HG03571 (cell line): ENCODE data around the gene ARNT2.

Source experiments
- ATAC-seq: cut with Tn5 transposase; IDR thresholded peaks from one replicate; pipeline ENCODE4 v1.9.1; 2021; ENCODE audit not compliant: unreplicated experiment

Gene ARNT2

DNA sequence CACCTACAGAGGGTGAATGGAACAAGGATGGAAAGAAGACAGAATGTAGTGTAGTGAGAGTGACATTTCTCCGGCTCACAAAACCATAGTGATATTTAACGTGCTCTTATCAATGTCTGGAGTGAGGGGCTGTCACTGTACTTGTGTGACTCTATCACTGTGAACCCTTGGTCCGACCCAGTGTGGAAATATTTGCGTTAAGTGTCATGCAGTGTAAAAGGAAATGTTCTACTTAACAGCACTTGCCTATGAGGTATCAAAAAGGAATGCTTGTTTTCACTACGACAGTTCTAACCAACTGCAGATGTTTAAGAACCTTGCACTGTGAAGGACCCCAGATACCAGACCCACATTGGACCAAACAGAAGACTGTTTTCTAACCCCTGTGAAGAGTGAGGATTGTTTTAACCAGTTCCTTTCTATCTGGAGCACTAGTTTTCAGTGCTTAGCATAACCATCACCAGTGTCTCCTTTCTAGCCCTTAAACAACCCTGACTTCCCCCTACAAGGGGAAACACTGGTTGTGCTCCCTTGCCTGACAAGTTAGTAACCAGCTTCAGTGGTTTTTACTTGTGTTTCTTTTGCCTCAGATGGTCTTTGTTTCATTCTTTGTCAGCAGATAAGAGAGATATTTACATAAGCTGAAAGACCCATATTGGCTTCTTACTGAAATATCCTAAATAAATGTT is 146.2 kb downstream of the ARNT2 start:
- ATAC-seq, result no peak

DNA sequence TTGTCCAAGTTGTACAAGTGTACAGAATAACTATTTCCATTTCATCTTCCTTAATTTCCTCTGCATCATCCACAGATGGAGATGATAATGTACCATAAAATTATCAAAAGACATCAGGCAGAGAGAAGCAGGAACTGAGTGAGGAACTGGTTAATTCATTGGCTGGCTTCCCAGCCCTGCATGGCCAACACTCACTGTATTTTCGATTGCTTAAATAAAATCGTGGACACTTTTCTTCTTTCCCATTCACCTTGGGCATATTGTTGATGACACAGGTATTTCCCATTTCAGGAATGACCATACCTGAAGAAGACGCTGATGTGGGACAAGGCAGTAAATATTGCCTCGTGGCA is 146.7 kb downstream of the ARNT2 start:
- ATAC-seq, result no peak

DNA sequence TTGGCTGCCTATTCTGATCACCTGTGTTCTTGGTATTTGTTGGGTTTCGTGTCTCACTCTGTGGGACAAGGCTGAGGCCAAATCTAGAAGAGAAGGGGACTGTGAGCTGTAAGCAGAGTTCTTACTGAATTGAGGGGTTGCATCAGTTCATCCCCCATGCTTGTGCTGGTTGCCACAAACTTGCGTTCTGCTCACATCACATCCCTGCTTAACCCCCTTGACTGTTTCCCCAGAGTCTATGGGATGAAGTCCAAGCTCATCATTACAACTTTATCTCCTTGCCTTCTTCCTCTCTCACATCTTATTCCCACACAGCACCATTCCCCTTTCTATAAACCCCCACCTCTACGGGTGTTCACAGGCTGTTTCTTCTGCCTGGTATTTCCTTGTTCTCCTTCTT is 147.2 kb downstream of the ARNT2 start:
- no peak for ATAC-seq

DNA sequence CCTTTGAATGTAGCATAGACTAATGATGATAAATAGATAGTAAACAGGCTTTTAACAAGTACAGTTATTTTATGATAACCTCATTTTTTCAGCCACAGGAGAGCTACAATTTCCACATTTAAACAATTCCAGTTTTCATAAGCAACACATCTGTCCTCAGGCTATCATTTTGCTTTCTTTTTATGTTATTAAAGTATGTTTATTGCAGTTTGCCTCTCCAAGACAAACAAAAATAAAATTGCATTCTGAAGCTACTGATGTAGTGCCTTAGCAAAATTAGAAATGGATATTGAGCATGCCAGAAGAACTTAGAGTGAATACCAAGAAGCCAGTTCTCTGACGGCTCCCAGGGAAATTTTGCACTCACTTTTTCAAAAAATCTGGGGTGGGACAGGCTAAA is 150.4 kb downstream of the ARNT2 start:
- no peak for ATAC-seq

DNA sequence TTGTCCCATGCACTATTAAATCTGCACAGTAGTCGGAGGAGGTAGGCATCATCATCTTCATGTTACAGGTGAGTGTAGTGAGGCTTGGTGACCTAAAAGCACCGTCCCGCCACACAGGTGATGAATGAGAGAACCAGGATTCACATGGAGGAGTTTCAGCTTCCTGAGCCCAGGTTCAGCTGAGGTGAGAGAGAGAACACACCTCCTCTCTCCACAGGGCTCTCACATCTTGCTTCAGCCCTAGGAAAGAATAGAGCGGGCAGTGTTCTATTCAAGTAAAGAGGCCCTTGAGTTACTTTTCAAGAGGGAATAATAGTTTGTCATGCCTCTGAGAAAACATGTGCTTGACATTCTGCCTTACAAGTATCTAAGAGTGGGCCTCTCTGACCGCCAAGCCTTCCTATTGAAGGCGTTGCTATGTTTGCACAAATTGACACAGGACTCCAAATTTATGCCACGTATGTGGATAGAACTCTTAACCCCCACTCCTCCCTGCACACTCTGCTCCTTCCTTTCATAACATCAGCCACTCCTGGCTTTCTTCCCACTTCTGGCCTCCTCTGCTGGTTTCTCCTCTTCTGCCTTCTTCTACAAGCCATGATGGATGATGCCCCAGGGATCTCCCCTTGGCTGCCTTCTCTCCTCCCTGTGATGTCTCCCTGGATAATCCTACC is 152.6 kb downstream of the ARNT2 start:
- ATAC-seq, result no peak

- no peak for ATAC-seq
These were observed 153.5 kb downstream of the ARNT2 start for GRCh38 chr15:80557441-80558234.

GRCh38 chr15:80558631-80559319 is 154.6 kb downstream of the ARNT2 start:
- ATAC-seq, result no peak

- ATAC-seq, result no peak
These were observed 155.1 kb downstream of the ARNT2 start for GRCh38 chr15:80559320-80559693.

GRCh38 chr15:80559761-80560160 is 155.6 kb downstream of the ARNT2 start:
- no peak for ATAC-seq

- no peak for ATAC-seq
These were observed 156.6 kb downstream of the ARNT2 start for GRCh38 chr15:80560601-80561400.

DNA sequence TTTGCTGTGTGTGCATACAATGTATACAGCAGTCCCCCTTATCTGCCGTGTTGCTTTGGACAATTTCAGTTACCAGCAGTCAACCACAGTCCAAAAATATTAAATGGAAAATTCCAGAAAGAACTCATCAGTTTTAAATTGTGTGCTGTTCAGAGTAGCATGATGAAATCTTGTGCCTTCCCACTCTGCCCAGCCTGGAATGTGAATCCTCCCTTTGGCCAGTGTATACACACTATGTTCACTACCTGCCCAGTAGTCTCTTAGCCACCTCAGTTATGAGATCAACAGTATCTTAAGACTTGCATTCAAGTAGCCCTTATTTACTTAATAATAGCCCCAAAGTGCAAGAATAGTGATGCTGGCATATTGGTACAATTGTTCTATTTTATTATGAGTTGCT is 157.3 kb downstream of the ARNT2 start:
- no peak for ATAC-seq

DNA sequence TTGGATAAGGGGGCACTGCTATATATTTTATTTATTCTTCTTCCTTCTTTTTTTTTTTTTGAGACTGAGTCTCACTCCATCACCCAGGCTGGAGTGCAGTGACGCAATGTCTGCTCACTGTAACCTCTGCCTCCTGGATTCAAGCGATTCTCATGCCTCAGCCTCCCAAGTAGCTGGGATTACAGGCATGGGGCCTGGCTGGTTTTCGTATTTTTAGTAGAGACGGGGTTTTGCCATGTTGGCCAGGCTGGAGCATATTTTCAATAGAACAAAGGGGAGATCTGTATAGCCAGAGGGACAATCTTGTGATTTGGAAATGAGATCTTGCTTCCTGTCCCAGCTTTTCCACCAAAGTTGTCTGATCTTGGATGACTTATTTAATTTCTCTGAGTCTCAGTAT is 157.9 kb downstream of the ARNT2 start:
- no peak for ATAC-seq

DNA sequence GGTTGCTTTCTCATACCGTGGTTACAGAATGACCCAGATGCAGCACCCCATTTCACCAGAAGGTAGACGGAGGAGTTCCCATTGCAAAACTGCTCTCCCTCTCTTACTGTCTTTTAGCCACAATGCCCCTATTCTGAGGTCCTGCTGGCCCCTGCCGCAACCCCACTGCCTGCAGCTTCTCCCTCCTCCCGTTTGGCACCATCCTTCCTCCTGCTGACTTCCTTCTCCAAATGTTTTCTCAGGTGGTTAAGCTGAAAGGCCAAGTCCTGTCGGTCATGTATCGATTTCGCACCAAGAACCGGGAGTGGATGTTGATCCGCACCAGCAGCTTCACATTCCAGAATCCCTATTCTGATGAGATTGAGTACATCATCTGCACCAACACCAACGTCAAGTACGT is 158.7 kb downstream of the ARNT2 start:
- no peak for ATAC-seq

DNA sequence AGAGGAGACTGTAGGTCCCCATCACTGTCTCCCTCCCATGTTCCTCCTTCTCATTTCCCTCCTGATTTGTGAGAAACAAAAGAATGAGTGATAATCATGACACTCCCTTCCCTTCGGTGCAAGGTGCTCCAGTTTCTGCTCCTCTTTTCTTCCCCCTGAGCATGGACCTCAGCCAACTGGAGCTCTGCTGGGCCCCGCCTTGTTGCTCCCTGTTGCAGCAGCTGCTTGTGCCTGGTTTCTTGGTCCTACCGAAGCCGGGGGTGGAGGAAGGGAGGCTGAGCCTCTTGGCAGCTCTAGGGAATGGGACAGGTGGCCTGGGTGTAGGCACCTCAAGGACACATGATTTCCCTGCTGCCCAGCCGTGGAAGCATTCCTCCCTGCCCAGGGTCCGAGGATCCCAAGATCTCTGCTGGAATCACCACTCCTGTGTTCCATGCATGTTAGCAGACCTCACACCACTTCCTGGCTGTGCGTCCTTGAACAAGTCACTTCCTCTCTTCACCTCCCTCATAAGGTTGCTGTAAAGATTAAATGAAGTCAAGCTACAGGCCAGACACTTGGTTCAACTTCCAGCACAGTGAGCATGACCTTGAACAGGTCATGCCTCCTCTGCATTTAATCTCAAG is 159.3 kb downstream of the ARNT2 start:
- ATAC-seq, result no peak

DNA sequence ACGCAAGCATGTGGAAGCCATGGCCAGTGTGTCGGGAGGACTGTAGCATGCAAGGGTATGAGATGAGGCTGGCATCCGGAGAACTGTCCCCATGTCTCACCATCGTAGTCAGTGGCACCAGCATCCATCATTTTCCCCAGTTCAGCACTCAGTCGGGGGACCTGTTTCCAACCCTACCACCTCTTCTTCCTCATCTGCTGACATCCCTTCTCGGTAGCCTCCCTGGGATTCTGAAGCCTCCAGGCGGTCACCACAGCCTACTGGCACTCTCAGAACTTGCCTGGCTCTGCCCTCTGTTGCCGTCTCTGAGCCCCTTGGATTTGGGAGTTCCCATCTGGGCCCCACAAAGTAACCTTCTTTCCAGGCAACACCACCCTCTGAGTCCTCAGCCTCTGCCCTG is 159.9 kb downstream of the ARNT2 start:
- no peak for ATAC-seq

- ATAC-seq, result no peak
These were observed 161.2 kb downstream of the ARNT2 start for GRCh38 chr15:80565398-80565797.

DNA sequence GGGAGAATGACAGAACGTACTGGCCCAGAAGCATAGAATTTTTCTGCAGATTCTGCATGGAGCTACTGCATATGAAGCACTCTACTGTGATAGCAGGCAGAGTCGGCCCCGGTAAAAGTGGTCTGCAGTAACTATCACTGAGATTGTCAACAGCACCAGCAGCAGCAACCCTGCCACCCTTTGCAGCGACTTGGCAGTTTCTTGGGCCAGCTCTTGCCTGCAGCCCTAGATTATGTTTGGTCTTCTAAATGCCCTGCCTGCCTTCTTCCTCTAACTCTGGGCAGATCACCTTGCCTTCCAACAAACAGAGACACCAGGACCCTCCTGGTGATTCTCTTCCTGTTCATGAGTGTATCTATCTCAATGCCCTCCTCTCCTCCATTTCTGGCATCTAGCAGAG is 161.8 kb downstream of the ARNT2 start:
- ATAC-seq, result no peak

DNA sequence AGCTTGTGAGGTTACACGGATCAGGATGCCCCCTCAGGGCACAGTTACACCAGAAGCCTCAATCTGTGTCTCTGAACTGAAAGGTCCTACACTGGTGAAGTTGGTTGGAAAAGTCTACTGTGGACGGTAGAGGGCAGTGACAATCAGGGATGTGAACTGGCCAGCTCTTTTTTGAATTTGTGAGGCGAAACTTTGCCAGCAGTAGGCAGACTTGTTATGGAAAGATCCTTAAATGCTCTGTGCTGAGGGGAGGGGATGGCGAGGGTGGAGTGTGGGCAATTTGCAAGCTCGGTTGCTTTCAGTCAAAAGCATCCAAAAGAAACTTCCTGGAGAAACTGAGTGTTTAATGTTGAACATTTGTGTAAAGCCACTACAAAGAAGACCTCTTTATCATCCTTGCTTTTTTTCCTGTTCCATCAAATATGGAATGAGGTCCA is 163.6 kb downstream of the ARNT2 start:
- no peak for ATAC-seq

DNA sequence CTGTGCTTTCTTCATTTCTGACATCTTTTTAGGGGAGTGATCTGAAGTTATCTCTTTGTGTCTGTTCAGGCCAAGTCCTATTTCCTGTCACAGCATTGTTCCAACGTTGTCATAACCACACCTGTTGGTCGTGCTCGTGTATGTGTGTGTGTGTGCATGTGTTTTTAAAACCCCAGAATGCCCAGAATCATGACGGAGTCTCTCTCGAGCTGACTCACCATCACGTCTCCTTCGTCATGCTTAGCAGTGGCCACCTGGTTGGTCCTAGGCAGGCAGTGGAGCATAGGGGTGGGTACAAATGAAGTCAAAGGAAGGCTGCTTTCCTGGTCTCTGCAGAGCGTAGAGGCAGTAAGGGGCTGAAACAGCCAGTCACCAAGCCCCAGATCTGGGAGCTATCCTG is 164.1 kb downstream of the ARNT2 start:
- no peak for ATAC-seq

- ATAC-seq, result no peak
These were observed 164.9 kb downstream of the ARNT2 start for GRCh38 chr15:80568876-80569605.
